GM12878 (cell line): ENCODE data around the gene CEACAM5. TPM values are rescaled to one million over a fixed set of nuclear protein-coding genes. Genes with fewer than 3 reads are reported as not detected.

Experiments
- ATAC-seq: fragments of 200-7000 bp; cut with Tn5 transposase; 3 replicates; pipeline ENCODE4 v1.9.1; 2020; ENCODE audit warnings: mild to moderate bottlenecking, moderate library complexity
- BruUV-seq: library from RNA; stranded (reverse); fragments of 400-500 nt; replicated peaks from 2 replicates; lab custom pipeline; 2021; lab: Mats Ljungman, UMichigan
- CTCF ChIA-PET: fragments of 300-600 bp; sonication (Branson Sonifier 250); formaldehyde crosslinking; extraction: SDS; loops from one replicate; lab custom pipeline; 2021; ENCODE audit warnings: inconsistent platforms; lab: Yijun Ruan, JAX
- POLR2A ChIA-PET: fragments of 350-600 bp; formaldehyde crosslinking; extraction: SDS; loops from one replicate; lab custom pipeline; 2021; ENCODE audit warnings: inconsistent platforms; lab: Charles Lee
- RAD21 ChIA-PET: fragments of 300-600 bp; sonication (Branson Sonifier 250); formaldehyde crosslinking; loops from one replicate; lab custom pipeline; 2023; ENCODE audit warnings: antibody characterized with exemption; ENCODE audit not compliant: unreplicated experiment; lab: Charles Lee
- SMC1A ChIA-PET: fragments of 300-600 bp; sonication (Branson Sonifier 250); formaldehyde crosslinking; loops from one replicate; lab custom pipeline; 2023; ENCODE audit not compliant: unreplicated experiment, uncharacterized antibody; lab: Charles Lee
- DNase-seq: peaks from one replicate; pipeline ENCODE4 v3.0.0-alpha.2; 2011; ENCODE audit warnings: low read depth, low spot score
- FAIRE-seq: peaks from 3 replicates; lab custom pipeline; 2011; peaks lifted over from hg19 to GRCh38; lab: Jason Lieb, UNC
- H2AFZ ChIP-seq: 2 replicates; pipeline ENCODE4 v1.6.0; 2011; ENCODE audit warnings: low read depth, low read length, control low read depth; ENCODE audit not compliant: control insufficient read depth
- H3K27ac ChIP-seq: 2 replicates; pipeline ENCODE4 v1.5.1; 2011; ENCODE audit warnings: control low read depth; ENCODE audit not compliant: control insufficient read depth, insufficient read depth
- H3K27me3 ChIP-seq, 2 experiments: replicated peaks in 1 of 2; 2 replicates each; pipeline versions ENCODE4 v1.6.0 to v1.6.1; 2011; ENCODE audit warnings: low read length in 1 of 2; ENCODE audit not compliant: control insufficient read depth in 2 of 2, insufficient read depth in 2 of 2
- H3K36me3 ChIP-seq, 2 experiments: 2 replicates each; pipeline ENCODE4 v1.5.1; 2011; ENCODE audit warnings: low read length in 1 of 2; ENCODE audit not compliant: control insufficient read depth in 2 of 2, insufficient read depth in 2 of 2
- H3K4me1 ChIP-seq: 2 replicates; pipeline ENCODE4 v1.6.1; 2011; ENCODE audit warnings: mild to moderate bottlenecking, low read length, moderate library complexity, mixed read lengths; ENCODE audit not compliant: control insufficient read depth, insufficient read depth
- H3K4me2 ChIP-seq: 2 replicates; pipeline ENCODE4 v1.6.0; 2011; ENCODE audit warnings: control low read depth; ENCODE audit not compliant: control insufficient read depth, insufficient read depth
- H3K4me3 ChIP-seq: fragments of 200-600 bp; sonication (generic); 2 replicates; pipeline ENCODE4 v1.5.1; 2016
- H3K79me2 ChIP-seq: 2 replicates; pipeline ENCODE4 v1.6.0; 2011; ENCODE audit warnings: low read length; ENCODE audit not compliant: control insufficient read depth, insufficient read depth
- H3K9ac ChIP-seq: 2 replicates; pipeline ENCODE4 v1.8.0; 2011; ENCODE audit warnings: low read length, control low read depth, mixed read lengths; ENCODE audit not compliant: control insufficient read depth, insufficient read depth
- H3K9me3 ChIP-seq: replicated peaks from 3 replicates; pipeline ENCODE4 v1.5.1; 2011; ENCODE audit warnings: mild to moderate bottlenecking, low read length; ENCODE audit not compliant: control insufficient read depth, insufficient read depth
- H4K20me1 ChIP-seq: 2 replicates; pipeline ENCODE4 v1.6.0; 2011; ENCODE audit not compliant: control insufficient read depth, insufficient read depth
- BMI1 ChIP-seq: fragments of 450-650 bp; IDR thresholded peaks from 2 replicates; pipeline ENCODE4 v1.6.1; 2016; ENCODE audit warnings: mild to moderate bottlenecking, moderate library complexity, borderline replicate concordance
- DPF2 ChIP-seq: fragments of 450-650 bp; IDR thresholded peaks from 2 replicates; pipeline ENCODE4 v1.6.1; 2017; ENCODE audit warnings: mild to moderate bottlenecking
- E4F1 ChIP-seq: fragments of 450-650 bp; IDR thresholded peaks from 2 replicates; pipeline ENCODE4 v1.6.1; 2018; ENCODE audit warnings: borderline replicate concordance, mild to moderate bottlenecking; ENCODE audit not compliant: partially characterized antibody
- FOS ChIP-seq: IDR thresholded peaks from 3 replicates; pipeline ENCODE4 v1.6.1; 2011; ENCODE audit warnings: borderline replicate concordance; ENCODE audit not compliant: insufficient read length; ENCODE audit errors: extremely low read depth
- FOXM1 ChIP-seq: IDR thresholded peaks from 2 replicates; pipeline ENCODE4 v1.6.1; 2012; ENCODE audit warnings: low read depth, mild to moderate bottlenecking, inconsistent platforms, low read length, moderate library complexity
- GABPA ChIP-seq: IDR thresholded peaks from 2 replicates; pipeline ENCODE4 v1.6.1; 2014; ENCODE audit warnings: antibody characterized with exemption, low read depth, mild to moderate bottlenecking, inconsistent platforms
- MYC ChIP-seq: IDR thresholded peaks from 2 replicates; pipeline ENCODE4 v1.6.1; 2011; ENCODE audit warnings: mild to moderate bottlenecking, low read length, moderate library complexity, inconsistent platforms; ENCODE audit not compliant: insufficient read depth, insufficient replicate concordance, insufficient read length, severe bottlenecking
- POLR2A ChIP-seq: IDR thresholded peaks from 2 replicates; pipeline ENCODE4 v1.6.1; 2011; ENCODE audit warnings: low read depth, mild to moderate bottlenecking, low read length
- RUNX3 ChIP-seq: IDR thresholded peaks from 2 replicates; pipeline ENCODE4 v1.6.1; 2012; ENCODE audit warnings: low read length, inconsistent platforms
- SIX5 ChIP-seq: IDR thresholded peaks from 2 replicates; pipeline ENCODE4 v1.6.1; 2011; ENCODE audit warnings: mild to moderate bottlenecking, low read depth, low read length, moderate library complexity; ENCODE audit not compliant: severe bottlenecking
- TBL1XR1 ChIP-seq: IDR thresholded peaks from 2 replicates; pipeline ENCODE4 v1.6.1; 2012; ENCODE audit warnings: low read depth, low read length, improper control_type of control experiment
- YY1 ChIP-seq: IDR thresholded peaks from 2 replicates; pipeline ENCODE4 v1.6.1; 2011; ENCODE audit warnings: low read depth, mild to moderate bottlenecking, low read length
- ZBTB33 ChIP-seq: fragments of 450-650 bp; IDR thresholded peaks from 2 replicates; pipeline ENCODE4 v1.6.1; 2017; ENCODE audit warnings: mild to moderate bottlenecking
- ZNF384 ChIP-seq: IDR thresholded peaks from 2 replicates; pipeline ENCODE4 v1.6.1; 2012; ENCODE audit warnings: low read depth, mild to moderate bottlenecking, low read length, improper control_type of control experiment, borderline replicate concordance
- WGBS: methylation state at CpG from one replicate; pipeline ENCODE4 v1.1.6; 2016; ENCODE audit warnings: low lambda C conversion rate; ENCODE audit not compliant: insufficient replicate concordance, insufficient coverage; ENCODE audit errors: missing lambda C conversion rate; 5-methylcytosine and 5-hydroxymethylcytosine counted together
- in situ Hi-C: fragments of 300-500 bp; cut with MboI; formaldehyde crosslinking; loops from 9 replicates; pipeline ENCODE4 v1.14.3; 2018; ENCODE audit warnings: mixed read lengths
- intact Hi-C: fragments of 100-400 bp; cut with micrococcal nuclease; formaldehyde crosslinking; loops from one replicate; pipeline ENCODE4 v1.14.2; 2022; ENCODE audit not compliant: unreplicated experiment
- polyA plus RNA-seq, 11 experiments: library from polyadenylated mRNA; depleted of rRNA in 4 of 11; unstranded in 6 of 11; stranded (reverse) in 5 of 11; fragments of >200 nt; fragmentation: Nextera tagmentation in 4 of 11; fragmentation: Illumina TruSeq in 1 of 11; extraction: Ambion mirVana in 4 of 11; extraction: Trizol in 1 of 11; gene quantifications; 1 replicate in 1 of 11; 2 replicates in 10 of 11; pipeline versions ENCODE4 v1.2.1 to v1.2.3, GENCODE V29; 2011 to 2016; ENCODE audit warnings: inconsistent platforms in 2 of 11, missing spikeins in 2 of 11, low read depth in 1 of 11
- total RNA-seq, 4 experiments: library from RNA; depleted of rRNA in 3 of 4; stranded (reverse); fragments of >200 nt in 3 of 4; fragmentation: Illumina TruSeq in 1 of 4; extraction: Trizol in 1 of 4; gene quantifications; 2 replicates each; pipeline versions ENCODE4 v1.2.1 to v1.2.3, GENCODE V29; 2013 to 2021

CEACAM5 gene
- total and polyA plus RNA-seq, 10 of the 15 experiments (the other 5 are each of a cell fraction or from before 2014, with no cell fraction given) = 0.38 TPM; not detected in 9

- TF ChIP-seq ZBTB33 (no peak), YY1 (no peak)
- TF ChIP-seq, all 136 proteins: peak for 0
These were observed 10.3 kb downstream of the CEACAM5 start (continued) for GRCh38 chr19:41718761-41719160.

GRCh38 chr19:41720103-41720502 is 11.7 kb downstream of the CEACAM5 start:
- Histone ChIP-seq H3K4me1 (no peaks in the 10 kb centered on the region), H3K4me2 (no peak overlapping the region), H3K9me3 (no peaks in the 10 kb centered on the region), H4K20me1 (no peaks in the 10 kb centered on the region), H3K79me2 (no peaks in the 10 kb centered on the region), H3K27ac (no peak overlapping the region), H3K36me3 (no peaks in the 10 kb centered on the region), H3K4me3 (no peak overlapping the region), H2AFZ (no peak overlapping the region), H3K27me3 (peaks cover 0 to 3% of the 10 kb centered on the region in 2 experiments; a peak in 2 of 4 replicates), H3K9ac (no peak overlapping the region)
- ChIA-PET POLR2A (no interaction called here), SMC1A (no interaction called here), RAD21 (no interaction called here), CTCF (no interaction called here)
- intact Hi-C loops (no loop called here), in situ Hi-C loops (no loop called here)
- WGBS = 49% methylated on average over 3 of the region's 3 CpGs
- FAIRE-seq (no peak), DNase-seq (no peak), ATAC-seq (no peak)
- TF ChIP-seq E4F1 (no peak), SIX5 (no peak), BMI1 (no peak), MYC (no peak), ZNF384 (no peak), GABPA (no peak), POLR2A (no peak), RUNX3 (no peak), FOS (no peak), DPF2 (no peak), FOXM1 (no peak), TBL1XR1 (no peak)
- no TSS peak for BruUV-seq
